ENCODE measurements around the gene UTP3. TPM values are rescaled to one million over a fixed set of nuclear protein-coding genes. Genes with fewer than 3 reads are reported as not detected.
A peak's percentile ranks its signal among the peaks of the same experiment; 100 is the strongest.
"Not testable (repeated sequence)": the region's sequence is repeated elsewhere in the genome, so short reads cannot be mapped to it uniquely, and the experiment has no call there.

Gene UTP3
- total RNA-seq, 1 donor from 2014 or later, result 14.8 TPM

GRCh38 chr4:70680934-70681333 is 7.4 kb upstream of the UTP3 start:
- no peak for DNase-seq (ENCODE audit: missing footprints)
- no peak for ATAC-seq
- intact Hi-C loops (cut with DNase I), result no loop called here

- DNase-seq (ENCODE audit: missing footprints), result no peak
- intact Hi-C loops (cut with DNase I), result no loop called here
- ATAC-seq, result no peak
These were observed 6.6 kb upstream of the UTP3 start for GRCh38 chr4:70681704-70682103.

- ATAC-seq; DNase-seq (ENCODE audit: missing footprints); intact Hi-C loops (cut with DNase I): not testable (repeated sequence)
These were observed 6.2 kb upstream of the UTP3 start for GRCh38 chr4:70682142-70682541.

- intact Hi-C loops (cut with DNase I), result no loop called here
- DNase-seq (ENCODE audit: missing footprints) (no peak), ATAC-seq (no peak)
These were observed 940 bp upstream of the UTP3 start for GRCh38 chr4:70687392-70687791.

- intact Hi-C loops (cut with DNase I), result loop anchor here (1.0 to 2.0 kb wide), 3 partner anchors 15 to 214 kb away; partner anchors contain the start of genes GRSF1 and MOB1B
- no peak for DNase-seq (ENCODE audit: missing footprints)
- ATAC-seq, result no peak
These were observed 481 bp downstream of the UTP3 start for GRCh38 chr4:70688795-70689231.

- no peak for ATAC-seq
These were observed 3.3 kb downstream of the UTP3 start for GRCh38 chr4:70691661-70692060.

GRCh38 chr4:70694633-70695032 is 6.3 kb downstream of the UTP3 start:
- intact Hi-C loops (cut with DNase I); DNase-seq (ENCODE audit: missing footprints); ATAC-seq: not testable (repeated sequence)

More at GRCh38 chr4:70691661-70692060, 3.3 kb downstream of the UTP3 start:
- DNase-seq (ENCODE audit: missing footprints), result no peak
- intact Hi-C loops (cut with DNase I), result no loop called here

- ATAC-seq; intact Hi-C loops (cut with DNase I); DNase-seq (ENCODE audit: missing footprints): not testable (repeated sequence)
These were observed 10.1 kb downstream of the UTP3 start for GRCh38 chr4:70698435-70698834.

- intact Hi-C loops (cut with DNase I), result no loop called here
- DNase-seq (ENCODE audit: missing footprints) (no peak), ATAC-seq (no peak)
These were observed 12.4 kb downstream of the UTP3 start for GRCh38 chr4:70700712-70701111.

GRCh38 chr4:70701271-70701670 is 12.9 kb downstream of the UTP3 start:
- DNase-seq (ENCODE audit: missing footprints) (no peak), ATAC-seq (no peak)
- intact Hi-C loops (cut with DNase I), result no loop called here

GRCh38 chr4:70702592-70702991 is 14.3 kb downstream of the UTP3 start:
- ATAC-seq; DNase-seq (ENCODE audit: missing footprints); intact Hi-C loops (cut with DNase I): not testable (repeated sequence)

- intact Hi-C loops (cut with DNase I), result loop anchor here (1.0 kb wide), 1 partner anchor 15 kb away; the partner anchor contains the start of gene UTP3
- ATAC-seq (no peak), DNase-seq (ENCODE audit: missing footprints) (no peak)
These were observed 15.4 kb downstream of the UTP3 start for GRCh38 chr4:70703619-70704214.

GRCh38 chr4:70704215-70704930 is 16.0 kb downstream of the UTP3 start:
- DNase-seq (ENCODE audit: missing footprints), result peak; percentile 88
- intact Hi-C loops (cut with DNase I), result loop anchor here (1.0 kb wide), 1 partner anchor 16 kb away; the partner anchor contains the start of gene UTP3
- peak; percentile 89 for ATAC-seq

- intact Hi-C loops (cut with DNase I), result loop anchor here (1.0 to 5.0 kb wide), 3 partner anchors 17 to 287 kb away; partner anchors contain the start of genes DCK, GRSF1 and UTP3
These were observed 16.5 kb downstream of the UTP3 start for GRCh38 chr4:70704931-70705182.

GRCh38 chr4:70705183-70706043 is 17.1 kb downstream of the UTP3 start:
- intact Hi-C loops (cut with DNase I), result loop anchor here (5.0 kb wide), 2 partner anchors 132 to 287 kb away; partner anchors contain the start of genes DCK and GRSF1
- peak; percentile 90 for DNase-seq (ENCODE audit: missing footprints)
- ATAC-seq, result peak; percentile 83

More at GRCh38 chr4:70704931-70705182, 16.5 kb downstream of the UTP3 start:
- no peak for DNase-seq (ENCODE audit: missing footprints)
- ATAC-seq, result peak; percentile 35

- no peak for ATAC-seq
- DNase-seq (ENCODE audit: missing footprints), result no peak
- intact Hi-C loops (cut with DNase I), result loop anchor here (5.0 kb wide), 2 partner anchors 131 to 286 kb away; partner anchors contain the start of genes DCK and GRSF1
These were observed 17.7 kb downstream of the UTP3 start for GRCh38 chr4:70706044-70706461.

GRCh38 chr4:70706516-70706915 is 18.2 kb downstream of the UTP3 start:
- intact Hi-C loops (cut with DNase I), result loop anchor here (5.0 kb wide), 2 partner anchors 131 to 286 kb away; partner anchors contain the start of genes DCK and GRSF1

GRCh38 chr4:70709611-70710205 is 21.4 kb downstream of the UTP3 start:
- DNase-seq (ENCODE audit: missing footprints), result no peak
- ATAC-seq, result no peak
- intact Hi-C loops (cut with DNase I), result loop anchor here (5.0 kb wide), 2 partner anchors 128 to 283 kb away; partner anchors contain the start of genes DCK and GRSF1

More at GRCh38 chr4:70706516-70706915, 18.2 kb downstream of the UTP3 start:
- DNase-seq (ENCODE audit: missing footprints) (no peak), ATAC-seq (no peak)
